ENCODE measurements around the gene TRIM46. TPM values are rescaled to one million over a fixed set of nuclear protein-coding genes. Genes with fewer than 3 reads are reported as not detected.
A peak's percentile ranks its signal among the peaks of the same experiment; 100 is the strongest.

Gene TRIM46
- total RNA-seq, 1 experiment from 2014 or later: 0.21 TPM

DNA sequence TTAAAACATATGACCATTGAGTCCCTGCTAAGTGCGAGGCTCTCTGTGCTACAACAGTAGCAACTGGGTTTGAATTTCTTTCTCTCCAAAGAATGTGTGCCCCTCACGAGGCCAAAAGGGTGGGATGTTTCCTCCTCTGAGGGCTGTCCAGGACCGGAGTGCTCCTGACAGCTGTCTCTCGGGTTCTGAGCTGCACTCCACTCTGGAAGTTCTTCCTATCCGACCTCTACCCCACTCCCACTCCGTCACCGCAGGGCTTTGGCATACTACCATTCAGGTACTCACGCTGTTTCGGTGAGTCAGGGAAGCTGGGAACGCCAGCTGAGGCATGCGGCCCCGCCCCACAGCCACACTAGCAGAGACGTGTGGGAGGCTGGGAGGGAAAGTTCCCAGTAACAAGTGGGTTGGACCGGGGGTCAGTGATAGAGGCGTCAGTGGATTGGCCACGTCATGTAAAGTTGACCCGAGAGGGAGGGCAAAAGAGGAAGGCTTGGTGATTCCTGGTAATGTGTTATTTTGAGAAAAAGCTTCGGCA is 38.7 kb upstream of the TRIM46 start:
- BruUV-seq (replicated peaks): TSS peak; percentile 78
- Mint-ChIP-seq H3K4me1 (ENCODE audit: insufficient read depth, unreplicated experiment) (peaks cover 54% of the 10 kb centered on the region), H3K36me3 (ENCODE audit: insufficient read depth, unreplicated experiment) (peaks cover 83% of the 10 kb centered on the region), H3K27ac (ENCODE audit: low read depth, unreplicated experiment) (peak overlapping the region; percentile 94), H3K9me3 (ENCODE audit: unreplicated experiment) (no peaks in the 10 kb centered on the region), H3K27me3 (ENCODE audit: insufficient read depth, unreplicated experiment) (no peaks in the 10 kb centered on the region), H3K4me3 (ENCODE audit: unreplicated experiment) (peak overlapping the region; percentile 80)
- intact Hi-C loops (cut with micrococcal nuclease): no loop called here
- peak; percentile 100 for DNase-seq (ENCODE audit: unreplicated experiment)
- ChIA-PET POLR2A (interaction anchor here (0.5 to 8.1 kb wide), 45 partner anchors 10 to 1173 kb away, joined by 3 to 238 read pairs (median 5); partner anchors contain the start of genes ADAM15, CKS1B, EFNA1 and FLAD1), CTCF (interaction anchor here (0.5 to 14.0 kb wide), 18 partner anchors 9 to 202 kb away, joined by 3 to 161 read pairs (median 4); partner anchors contain the start of gene KRTCAP2)
- TF ChIP-seq, protein P1, sequence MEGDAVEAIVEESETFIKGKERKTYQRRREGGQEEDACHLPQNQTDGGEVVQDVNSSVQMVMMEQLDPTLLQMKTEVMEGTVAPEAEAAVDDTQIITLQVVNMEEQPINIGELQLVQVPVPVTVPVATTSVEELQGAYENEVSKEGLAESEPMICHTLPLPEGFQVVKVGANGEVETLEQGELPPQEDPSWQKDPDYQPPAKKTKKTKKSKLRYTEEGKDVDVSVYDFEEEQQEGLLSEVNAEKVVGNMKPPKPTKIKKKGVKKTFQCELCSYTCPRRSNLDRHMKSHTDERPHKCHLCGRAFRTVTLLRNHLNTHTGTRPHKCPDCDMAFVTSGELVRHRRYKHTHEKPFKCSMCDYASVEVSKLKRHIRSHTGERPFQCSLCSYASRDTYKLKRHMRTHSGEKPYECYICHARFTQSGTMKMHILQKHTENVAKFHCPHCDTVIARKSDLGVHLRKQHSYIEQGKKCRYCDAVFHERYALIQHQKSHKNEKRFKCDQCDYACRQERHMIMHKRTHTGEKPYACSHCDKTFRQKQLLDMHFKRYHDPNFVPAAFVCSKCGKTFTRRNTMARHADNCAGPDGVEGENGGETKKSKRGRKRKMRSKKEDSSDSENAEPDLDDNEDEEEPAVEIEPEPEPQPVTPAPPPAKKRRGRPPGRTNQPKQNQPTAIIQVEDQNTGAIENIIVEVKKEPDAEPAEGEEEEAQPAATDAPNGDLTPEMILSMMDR (IDR thresholded peaks at IDR 0.05; ENCODE audit: unreplicated experiment): no peak

DNA sequence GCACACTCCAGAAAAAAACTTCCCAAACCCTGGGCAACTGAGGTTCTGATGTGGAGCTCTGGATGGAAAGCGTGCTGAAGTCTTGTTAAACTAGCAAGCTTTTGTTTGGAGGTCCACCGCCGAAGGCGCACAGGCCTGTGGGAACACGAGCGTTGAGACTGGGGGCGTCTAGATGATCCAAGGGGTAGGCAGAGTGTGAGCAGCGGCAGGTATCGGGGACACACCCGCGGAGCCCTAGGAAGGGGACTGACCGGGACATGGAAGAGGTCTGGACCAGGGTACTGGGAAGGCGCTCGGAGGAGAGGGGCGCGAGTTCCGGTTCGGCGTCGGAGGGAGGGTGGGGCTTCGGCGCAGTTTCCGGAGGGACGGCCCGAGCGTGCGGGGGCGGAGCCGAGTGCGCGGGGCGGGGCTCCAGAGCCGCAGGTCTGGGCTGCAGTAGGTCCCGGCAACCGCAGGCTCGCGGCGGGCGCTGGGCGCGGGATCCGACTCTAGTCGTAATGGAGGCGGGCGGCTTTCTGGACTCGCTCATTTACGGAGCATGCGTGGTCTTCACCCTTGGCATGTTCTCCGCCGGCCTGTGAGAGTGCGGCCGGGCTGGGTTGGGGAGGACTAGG is 38.1 kb upstream of the TRIM46 start, which contains the start of gene SLC50A1:
TSS of gene SLC50A1 (plus strand) at position 438 of the 614 bp plus-strand sequence. CDS start at position 498, 60 bp downstream.
- no peaks in the 10 kb centered on the region for H3K27me3 Mint-ChIP-seq (ENCODE audit: insufficient read depth, unreplicated experiment)
- peak; percentile 94 for DNase-seq (ENCODE audit: unreplicated experiment)
- TF ChIP-seq, protein P1 (IDR thresholded peaks at IDR 0.05; ENCODE audit: unreplicated experiment): no peak
- no TSS peak for BruUV-seq (replicated peaks)
- peak within 1 kb of the TSS; percentile 80 for H3K4me3 Mint-ChIP-seq (ENCODE audit: unreplicated experiment)
- peaks cover 83% of the 10 kb centered on the region for H3K36me3 Mint-ChIP-seq (ENCODE audit: insufficient read depth, unreplicated experiment)
- peak within 1 kb of the TSS; percentile 94 for H3K27ac Mint-ChIP-seq (ENCODE audit: low read depth, unreplicated experiment)
- ChIA-PET CTCF (interaction anchor here (0.5 to 14.0 kb wide), 17 partner anchors 9 to 202 kb away, joined by 3 to 161 read pairs (median 4); partner anchors contain the start of gene KRTCAP2), POLR2A (interaction anchor here (0.7 to 8.1 kb wide), 43 partner anchors 10 to 1173 kb away, joined by 3 to 238 read pairs (median 5); partner anchors contain the start of genes ADAM15, CKS1B, EFNA1 and FLAD1)
- H3K4me1 Mint-ChIP-seq (ENCODE audit: insufficient read depth, unreplicated experiment): peaks cover 50% of the 10 kb centered on the region
- intact Hi-C loops (cut with micrococcal nuclease): no loop called here
- H3K9me3 Mint-ChIP-seq (ENCODE audit: unreplicated experiment): no peaks in the 10 kb centered on the region

DNA sequence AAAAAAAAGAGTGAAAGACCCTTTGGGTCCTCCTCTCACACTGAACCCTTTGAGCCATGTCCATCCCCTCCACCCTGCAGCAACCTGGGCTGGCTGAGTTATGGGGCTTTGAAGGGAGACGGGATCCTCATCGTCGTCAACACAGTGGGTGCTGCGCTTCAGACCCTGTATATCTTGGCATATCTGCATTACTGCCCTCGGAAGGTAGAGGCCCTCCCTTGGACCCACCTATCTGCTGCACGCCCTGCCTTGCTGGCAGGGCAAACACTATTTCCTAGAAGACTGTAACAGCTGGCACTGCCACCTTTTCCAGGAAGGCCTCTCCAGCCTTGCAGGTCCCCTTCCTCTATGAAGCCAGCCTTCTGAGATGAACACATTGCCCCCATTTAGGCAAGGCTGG is 36.9 kb upstream of the TRIM46 start:
- POLR2A ChIA-PET: interaction anchor here (0.6 to 8.1 kb wide), 14 partner anchors 12 to 153 kb away, joined by 3 to 238 read pairs (median 7); partner anchors contain the start of genes EFNA1, FLAD1, KRTCAP2 and TRIM46
- peak overlapping the region; percentile 94 for H3K27ac Mint-ChIP-seq (ENCODE audit: low read depth, unreplicated experiment)
- H3K9me3 Mint-ChIP-seq (ENCODE audit: unreplicated experiment): no peaks in the 10 kb centered on the region
- TF ChIP-seq, protein P1 (IDR thresholded peaks at IDR 0.05; ENCODE audit: unreplicated experiment): no peak
- peak; percentile 16 for DNase-seq (ENCODE audit: unreplicated experiment)
- peak overlapping the region; percentile 80 for H3K4me3 Mint-ChIP-seq (ENCODE audit: unreplicated experiment)
- no peaks in the 10 kb centered on the region for H3K27me3 Mint-ChIP-seq (ENCODE audit: insufficient read depth, unreplicated experiment)
- H3K4me1 Mint-ChIP-seq (ENCODE audit: insufficient read depth, unreplicated experiment): peaks cover 38% of the 10 kb centered on the region
- BruUV-seq (replicated peaks): no TSS peak
- CTCF ChIA-PET: interaction anchor here (0.6 to 14.0 kb wide), 10 partner anchors 11 to 1250 kb away, joined by 3 to 161 read pairs (median 4); partner anchors contain the start of gene KRTCAP2
- intact Hi-C loops (cut with micrococcal nuclease): no loop called here
- H3K36me3 Mint-ChIP-seq (ENCODE audit: insufficient read depth, unreplicated experiment): peaks cover 72% of the 10 kb centered on the region
